ENCODE results near the gene ZNF628. TPM values are rescaled to one million over a fixed set of nuclear protein-coding genes. Genes with fewer than 3 reads are reported as not detected.

ZNF628 gene
- total RNA-seq, 3 donors from 2014 or later, result 2.1 to 4.4 (median 4.3) TPM

GRCh38 chr19:55459950-55460657 lies 16.3 kb upstream of the ZNF628 start:
- TF ChIP-seq POLR2A (IDR thresholded peaks at IDR 0.05) (no peak), CTCF (IDR thresholded peaks at IDR 0.05) (no peak), POLR2AphosphoS5 (IDR thresholded peaks at IDR 0.05) (no peak)
- H3K4me3 ChIP-seq, result peak overlapping the region; percentile 73 to 85 (median 81)
- no peaks in the 10 kb centered on the region for H3K27me3 ChIP-seq
- DNase-seq (ENCODE audit: low spot score in 2 of 2), result no peak
- no peaks in the 10 kb centered on the region for H3K9me3 ChIP-seq
- H3K4me1 ChIP-seq, result peaks cover 0 to 4% of the 10 kb centered on the region in 2 donors
- peak overlapping the region; percentile 90 to 95 for H3K27ac ChIP-seq
- intact Hi-C loops (cut with DNase I; ENCODE audit: low total_unique reads), result loop anchor here (5.0 kb wide), 1 partner anchor 922 kb away; no protein-coding TSS in a partner anchor
- H3K36me3 ChIP-seq, result no peaks in the 10 kb centered on the region

DNA sequence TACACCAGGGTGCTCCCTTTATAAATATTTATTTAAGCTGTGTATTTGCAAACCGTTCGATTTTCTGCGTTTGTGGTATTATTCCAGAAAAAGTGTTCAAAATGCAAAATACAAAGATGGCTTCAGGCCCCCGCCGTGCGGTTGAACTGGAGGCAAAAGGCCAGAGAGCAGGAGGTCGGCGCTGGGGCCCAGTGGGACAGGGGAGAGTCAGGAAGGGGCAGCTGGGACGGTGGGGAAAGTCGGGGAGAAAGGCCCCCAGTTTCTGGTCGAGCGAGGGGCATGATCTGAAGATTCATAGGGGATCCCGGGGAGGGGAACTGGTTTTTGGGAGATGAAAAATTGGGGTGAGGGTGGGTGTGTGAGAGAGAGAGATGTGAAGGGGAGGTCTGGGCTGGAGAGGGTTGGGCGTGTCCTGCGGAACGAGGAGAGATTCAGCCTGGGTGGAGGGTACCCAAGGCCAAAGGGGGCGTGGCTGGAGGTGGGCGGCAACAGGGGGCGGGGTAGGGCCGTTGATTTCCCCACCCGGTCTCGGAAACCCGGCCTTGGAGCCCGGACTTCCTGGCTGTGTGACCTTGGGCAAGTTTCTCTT lies 15.7 kb upstream of the ZNF628 start:
- peak overlapping the region; percentile 90 to 95 for H3K27ac ChIP-seq
- intact Hi-C loops (cut with DNase I; ENCODE audit: low total_unique reads), result no loop called here

DNA sequence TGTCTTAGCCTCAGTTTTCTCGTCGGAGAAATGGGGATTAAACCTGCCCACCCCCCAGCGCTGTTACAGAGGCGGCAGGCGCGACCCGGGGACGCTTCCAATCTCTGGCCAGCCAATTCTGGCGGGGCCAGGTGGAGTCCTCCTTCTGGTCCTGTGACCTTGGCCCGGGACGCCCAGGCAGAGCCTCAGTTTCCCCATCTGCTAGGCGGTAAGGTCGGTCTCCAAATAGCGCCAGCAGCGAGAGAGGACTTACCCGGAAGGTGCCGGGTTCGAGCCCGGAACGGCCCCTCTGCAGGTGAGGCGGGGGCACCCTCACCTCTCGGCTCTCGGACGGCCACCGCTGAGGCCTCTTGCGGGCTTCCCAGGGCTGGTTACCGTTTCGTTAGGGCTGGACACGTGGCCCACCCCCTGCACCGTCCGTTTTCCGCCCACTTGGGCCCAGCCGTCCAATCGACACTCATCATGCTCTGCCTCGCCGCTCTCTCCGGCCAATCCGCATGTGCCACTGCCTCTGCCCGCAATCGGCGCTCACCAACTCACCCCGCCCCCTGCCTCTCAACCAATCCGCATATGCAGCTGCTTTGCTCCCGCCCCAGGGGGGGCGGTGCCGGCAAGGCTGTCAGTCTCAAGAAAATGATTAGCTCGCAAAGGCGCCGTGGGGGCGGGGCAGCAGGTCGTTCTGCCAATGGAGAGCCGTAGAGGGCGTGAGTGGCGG lies 15.0 kb upstream of the ZNF628 start, which contains the start of gene ISOC2:
ISOC2 (minus strand) TSS at position 384 of the 715 bp plus-strand sequence. CDS start 5,156 bp downstream, outside the sequence.
- Histone ChIP-seq H3K9me3 (no peaks in the 10 kb centered on the region), H3K4me3 (peak within 1 kb of the TSS; percentile 73 to 85 (median 81)), H3K4me1 (peaks cover 0 to 4% of the 10 kb centered on the region in 2 donors), H3K36me3 (no peaks in the 10 kb centered on the region), H3K27me3 (no peaks in the 10 kb centered on the region), H3K27ac (peak within 1 kb of the TSS; percentile 90 to 95)
- TF ChIP-seq CTCF (IDR thresholded peaks at IDR 0.05), result no peak
- peak in 2 of 3 donors; percentile 59 to 66 for TF ChIP-seq POLR2AphosphoS5 (IDR thresholded peaks at IDR 0.05)
- peak; percentile 35 for TF ChIP-seq POLR2A (IDR thresholded peaks at IDR 0.05)
- peak; percentile 100 for DNase-seq (ENCODE audit: low spot score in 2 of 2)
- intact Hi-C loops (cut with DNase I; ENCODE audit: low total_unique reads), result no loop called here

More for the DNA sequence above, 15.7 kb upstream of the ZNF628 start:
- Histone ChIP-seq H3K36me3 (no peaks in the 10 kb centered on the region), H3K9me3 (no peaks in the 10 kb centered on the region), H3K4me3 (peak overlapping the region; percentile 73 to 85 (median 81)), H3K27me3 (no peaks in the 10 kb centered on the region), H3K4me1 (peaks cover 0 to 4% of the 10 kb centered on the region in 2 donors)
- peak; percentile 77 to 82 for DNase-seq (ENCODE audit: low spot score in 2 of 2)
- TF ChIP-seq CTCF (IDR thresholded peaks at IDR 0.05) (no peak), POLR2AphosphoS5 (IDR thresholded peaks at IDR 0.05) (no peak), POLR2A (IDR thresholded peaks at IDR 0.05) (no peak)

DNA sequence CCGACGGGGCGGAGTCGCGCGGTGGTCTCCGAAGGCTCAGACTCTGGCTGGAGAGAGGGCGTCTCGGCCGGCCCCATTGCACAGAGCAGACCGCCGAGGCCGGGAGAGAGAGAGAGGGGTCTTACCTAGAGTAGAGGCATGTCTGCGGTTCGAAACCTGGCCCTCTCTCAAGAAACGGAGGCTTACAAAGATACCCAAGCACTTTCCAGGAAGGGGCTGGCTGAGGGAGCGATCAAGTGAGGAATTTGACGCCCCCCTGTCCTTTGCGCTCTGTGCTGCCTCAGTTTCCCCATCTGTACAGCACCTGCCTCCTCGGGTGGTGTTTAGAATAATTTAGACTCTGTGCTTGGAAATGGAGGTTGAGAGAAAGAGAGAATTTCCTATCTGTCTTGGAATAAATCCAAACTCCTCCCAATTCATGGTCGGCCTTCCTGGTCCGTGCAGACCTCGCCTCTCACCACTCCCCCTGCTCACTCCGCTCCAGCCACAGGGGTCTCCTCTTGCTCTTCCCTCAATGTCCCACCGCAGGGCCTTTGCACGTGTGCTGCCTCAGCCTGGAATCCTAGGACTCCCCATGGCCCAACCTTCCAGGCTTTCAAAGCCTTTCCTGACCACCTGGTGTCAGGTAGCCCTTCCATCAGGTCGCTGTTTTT lies 14.3 kb upstream of the ZNF628 start:
- Histone ChIP-seq H3K9me3 (no peaks in the 10 kb centered on the region), H3K4me3 (peak overlapping the region; percentile 73 to 85 (median 81)), H3K36me3 (no peaks in the 10 kb centered on the region), H3K4me1 (peaks cover 0 to 4% of the 10 kb centered on the region in 2 donors), H3K27ac (peak overlapping the region; percentile 90 to 93), H3K27me3 (no peaks in the 10 kb centered on the region)
- intact Hi-C loops (cut with DNase I; ENCODE audit: low total_unique reads), result no loop called here
- DNase-seq (ENCODE audit: low spot score in 2 of 2), result no peak
- TF ChIP-seq POLR2AphosphoS5 (IDR thresholded peaks at IDR 0.05) (no peak), POLR2A (IDR thresholded peaks at IDR 0.05) (peak; percentile 51)

GRCh38 chr19:55462722-55463121 lies 13.7 kb upstream of the ZNF628 start:
- peaks cover 0 to 4% of the 10 kb centered on the region in 2 donors for H3K4me1 ChIP-seq
- no peaks in the 10 kb centered on the region for H3K9me3 ChIP-seq
- no peak for DNase-seq (ENCODE audit: low spot score in 2 of 2)
- no peak overlapping the region for H3K4me3 ChIP-seq
- intact Hi-C loops (cut with DNase I; ENCODE audit: low total_unique reads), result no loop called here
- no peak overlapping the region for H3K27ac ChIP-seq
- no peaks in the 10 kb centered on the region for H3K27me3 ChIP-seq
- no peaks in the 10 kb centered on the region for H3K36me3 ChIP-seq
- TF ChIP-seq POLR2AphosphoS5 (IDR thresholded peaks at IDR 0.05) (no peak), POLR2A (IDR thresholded peaks at IDR 0.05) (no peak), CTCF (IDR thresholded peaks at IDR 0.05) (no peak)
